A549 (cell line): ENCODE measurements around the gene RARA. TPM values are rescaled to one million over a fixed set of nuclear protein-coding genes. Genes with fewer than 3 reads are reported as not detected.

Experiments used
- BHLHE40 ChIP-seq: IDR thresholded peaks from 2 replicates; pipeline ENCODE4 v1.6.1; 2012; ENCODE audit warnings: low read depth, low read length, inconsistent platforms
- CHD2 ChIP-seq: fragments of 150-350 bp; IDR thresholded peaks from 2 replicates; pipeline ENCODE4 v1.6.1; 2014; ENCODE audit warnings: low read length; ENCODE audit not compliant: partially characterized antibody
- CHD4 ChIP-seq: fragments of 200-600 bp; sonication (generic); IDR thresholded peaks from 2 replicates; pipeline ENCODE4 v1.6.1; 2016; ENCODE audit warnings: antibody characterized with exemption, mild to moderate bottlenecking, borderline replicate concordance
- EHF ChIP-seq: fragments of 250-450 bp; sonication (Bioruptor Pico); IDR thresholded peaks from 2 replicates; pipeline ENCODE4 v1.5.0; 2020; ENCODE audit warnings: mild to moderate bottlenecking
- EHMT2 ChIP-seq: fragments of 200-600 bp; sonication (generic); IDR thresholded peaks from 2 replicates; pipeline ENCODE4 v1.6.1; 2016; ENCODE audit warnings: antibody characterized with exemption, low read depth, mild to moderate bottlenecking, moderate library complexity
- FOXS1 ChIP-seq: fragments of 250-450 bp; sonication (Bioruptor Pico); IDR thresholded peaks from 2 replicates; pipeline ENCODE4 v1.5.0; 2020; ENCODE audit warnings: mild to moderate bottlenecking, moderate library complexity
- HOXB5 ChIP-seq: fragments of 250-450 bp; sonication (Bioruptor Pico); IDR thresholded peaks from 2 replicates; pipeline ENCODE4 v1.5.0; 2020; ENCODE audit warnings: mild to moderate bottlenecking, moderate library complexity
- JUN ChIP-seq, 2 experiments: fragments of >200 bp; sonication (Bioruptor Twin); formaldehyde crosslinking; IDR thresholded peaks; 2 replicates in 1 of 2; 3 replicates in 1 of 2; pipeline ENCODE4 v1.6.1; 2016 to 2017
- JUNB ChIP-seq: fragments of >200 bp; sonication (Bioruptor Twin); formaldehyde crosslinking; IDR thresholded peaks from 2 replicates; pipeline ENCODE4 v1.6.1; 2016
- MAFK ChIP-seq: fragments of 450-650 bp; IDR thresholded peaks from 2 replicates; pipeline ENCODE4 v1.6.1; 2014; ENCODE audit not compliant: partially characterized antibody
- MYC ChIP-seq: IDR thresholded peaks from 2 replicates; pipeline ENCODE4 v1.6.1; 2012; ENCODE audit warnings: mild to moderate bottlenecking, inconsistent platforms, low read length, improper control_type of control experiment, borderline replicate concordance
- NR3C1 ChIP-seq: fragments of >200 bp; sonication (Bioruptor Twin); formaldehyde crosslinking; IDR thresholded peaks from 3 replicates; pipeline ENCODE4 v1.6.1; 2017
- RAD21 ChIP-seq, 2 experiments: fragments of >200 bp in 1 of 2; sonication (Bioruptor Twin) in 1 of 2; formaldehyde crosslinking in 1 of 2; IDR thresholded peaks in 1 of 2; conservative IDR thresholded peaks in 1 of 2; 2 replicates in 1 of 2; 3 replicates in 1 of 2; pipeline ENCODE4 v1.6.1; 2012 to 2018; ENCODE audit warnings: inconsistent platforms in 1 of 2
- TFCP2L1 ChIP-seq: fragments of 250-450 bp; sonication (Bioruptor Pico); IDR thresholded peaks from 2 replicates; pipeline ENCODE4 v1.5.0; 2021; ENCODE audit warnings: mild to moderate bottlenecking
- ZNF302 ChIP-seq: fragments of 250-450 bp; sonication (Bioruptor Pico); IDR thresholded peaks from 2 replicates; pipeline ENCODE4 v1.9.0; 2021; ENCODE audit warnings: inconsistent platforms, mild to moderate bottlenecking, moderate library complexity
- ZSCAN20 ChIP-seq: fragments of 250-450 bp; sonication (Bioruptor Pico); IDR thresholded peaks from 2 replicates; pipeline ENCODE4 v1.8.0; 2022; ENCODE audit warnings: mild to moderate bottlenecking, moderate library complexity
- polyA plus RNA-seq, 4 experiments: library from polyadenylated mRNA; depleted of rRNA in 3 of 4; stranded (reverse); fragments of >200 nt; fragmentation: RNase III in 1 of 4; extraction: RNeasy Plus Mini Kit Qiagen cat#74134 plus additional on column Dnase treatment in 1 of 4; gene quantifications; 2 replicates in 3 of 4; 3 replicates in 1 of 4; pipeline ENCODE4 v1.2.3, GENCODE V29; 2011 to 2017
- TF ChIP-seq, protein P1 (sequence below): fragments of 200-600 bp; sonication (generic); IDR thresholded peaks from 2 replicates; pipeline ENCODE4 v1.6.1; 2016; ENCODE audit warnings: antibody characterized with exemption, mild to moderate bottlenecking, moderate library complexity
- TF ChIP-seq, protein P2 (sequence below): fragments of 250-450 bp; sonication (Bioruptor Pico); IDR thresholded peaks from 2 replicates; pipeline ENCODE4 v1.5.0; 2021; ENCODE audit warnings: mild to moderate bottlenecking, moderate library complexity, borderline replicate concordance
- TF ChIP-seq, protein P3 (sequence below): IDR thresholded peaks from 2 replicates; pipeline ENCODE4 v1.6.1; 2012
- TF ChIP-seq, protein P4 (sequence below): IDR thresholded peaks from 2 replicates; pipeline ENCODE4 v1.6.1; 2012; ENCODE audit warnings: low read depth, borderline replicate concordance
- TF ChIP-seq, protein P5 (sequence below): fragments of >200 bp; sonication (Bioruptor Twin); formaldehyde crosslinking; IDR thresholded peaks from 3 replicates; pipeline ENCODE4 v1.6.1; 2016

The RARA gene
- polyA plus RNA-seq, 2 of the 4 experiments (the other 2 are of a cell fraction) = 8.6 to 17.2 TPM

DNA sequence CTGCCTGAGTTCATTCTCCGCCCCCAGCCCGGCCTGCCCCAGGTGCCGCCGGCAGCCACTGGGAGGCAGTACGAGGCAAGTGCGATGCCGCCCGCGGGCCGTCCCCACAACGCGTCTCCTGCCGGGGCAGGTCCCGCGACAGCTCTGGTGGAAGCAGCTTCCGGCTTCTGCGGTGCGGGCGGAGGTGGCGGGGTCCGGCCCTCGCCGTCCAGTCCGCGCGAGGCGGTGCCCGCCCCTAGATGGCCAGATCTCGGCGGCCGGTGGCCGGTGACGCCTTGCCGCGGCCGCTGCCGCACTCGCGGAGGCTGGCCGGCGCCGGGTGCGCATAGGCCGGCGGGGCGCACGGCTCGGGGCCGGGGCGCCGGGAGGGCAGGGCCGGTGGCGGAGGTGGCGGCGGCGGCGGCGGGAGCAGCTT lies 53.7 kb downstream of the RARA start (continued):
- TF ChIP-seq, protein P1, sequence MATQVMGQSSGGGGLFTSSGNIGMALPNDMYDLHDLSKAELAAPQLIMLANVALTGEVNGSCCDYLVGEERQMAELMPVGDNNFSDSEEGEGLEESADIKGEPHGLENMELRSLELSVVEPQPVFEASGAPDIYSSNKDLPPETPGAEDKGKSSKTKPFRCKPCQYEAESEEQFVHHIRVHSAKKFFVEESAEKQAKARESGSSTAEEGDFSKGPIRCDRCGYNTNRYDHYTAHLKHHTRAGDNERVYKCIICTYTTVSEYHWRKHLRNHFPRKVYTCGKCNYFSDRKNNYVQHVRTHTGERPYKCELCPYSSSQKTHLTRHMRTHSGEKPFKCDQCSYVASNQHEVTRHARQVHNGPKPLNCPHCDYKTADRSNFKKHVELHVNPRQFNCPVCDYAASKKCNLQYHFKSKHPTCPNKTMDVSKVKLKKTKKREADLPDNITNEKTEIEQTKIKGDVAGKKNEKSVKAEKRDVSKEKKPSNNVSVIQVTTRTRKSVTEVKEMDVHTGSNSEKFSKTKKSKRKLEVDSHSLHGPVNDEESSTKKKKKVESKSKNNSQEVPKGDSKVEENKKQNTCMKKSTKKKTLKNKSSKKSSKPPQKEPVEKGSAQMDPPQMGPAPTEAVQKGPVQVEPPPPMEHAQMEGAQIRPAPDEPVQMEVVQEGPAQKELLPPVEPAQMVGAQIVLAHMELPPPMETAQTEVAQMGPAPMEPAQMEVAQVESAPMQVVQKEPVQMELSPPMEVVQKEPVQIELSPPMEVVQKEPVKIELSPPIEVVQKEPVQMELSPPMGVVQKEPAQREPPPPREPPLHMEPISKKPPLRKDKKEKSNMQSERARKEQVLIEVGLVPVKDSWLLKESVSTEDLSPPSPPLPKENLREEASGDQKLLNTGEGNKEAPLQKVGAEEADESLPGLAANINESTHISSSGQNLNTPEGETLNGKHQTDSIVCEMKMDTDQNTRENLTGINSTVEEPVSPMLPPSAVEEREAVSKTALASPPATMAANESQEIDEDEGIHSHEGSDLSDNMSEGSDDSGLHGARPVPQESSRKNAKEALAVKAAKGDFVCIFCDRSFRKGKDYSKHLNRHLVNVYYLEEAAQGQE = peak; percentile 61
- no peak for TF ChIP-seq MAFK
- TF ChIP-seq BHLHE40 = no peak
- TF ChIP-seq TFCP2L1 = no peak
- TF ChIP-seq, protein P2, sequence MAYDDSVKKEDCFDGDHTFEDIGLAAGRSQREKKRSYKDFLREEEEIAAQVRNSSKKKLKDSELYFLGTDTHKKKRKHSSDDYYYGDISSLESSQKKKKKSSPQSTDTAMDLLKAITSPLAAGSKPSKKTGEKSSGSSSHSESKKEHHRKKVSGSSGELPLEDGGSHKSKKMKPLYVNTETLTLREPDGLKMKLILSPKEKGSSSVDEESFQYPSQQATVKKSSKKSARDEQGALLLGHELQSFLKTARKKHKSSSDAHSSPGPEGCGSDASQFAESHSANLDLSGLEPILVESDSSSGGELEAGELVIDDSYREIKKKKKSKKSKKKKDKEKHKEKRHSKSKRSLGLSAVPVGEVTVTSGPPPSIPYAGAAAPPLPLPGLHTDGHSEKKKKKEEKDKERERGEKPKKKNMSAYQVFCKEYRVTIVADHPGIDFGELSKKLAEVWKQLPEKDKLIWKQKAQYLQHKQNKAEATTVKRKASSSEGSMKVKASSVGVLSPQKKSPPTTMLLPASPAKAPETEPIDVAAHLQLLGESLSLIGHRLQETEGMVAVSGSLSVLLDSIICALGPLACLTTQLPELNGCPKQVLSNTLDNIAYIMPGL (CRISPR knock-in tag) = no peak; the same call in 1 of the 2 replicates
- no peak for TF ChIP-seq JUNB
- TF ChIP-seq, protein P3, sequence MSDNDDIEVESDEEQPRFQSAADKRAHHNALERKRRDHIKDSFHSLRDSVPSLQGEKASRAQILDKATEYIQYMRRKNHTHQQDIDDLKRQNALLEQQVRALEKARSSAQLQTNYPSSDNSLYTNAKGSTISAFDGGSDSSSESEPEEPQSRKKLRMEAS = peak; percentile 93
- peak; percentile 73 to 85 for TF ChIP-seq RAD21 (conservative IDR thresholded peaks at IDR 0.05 in 1 of 2, IDR thresholded peaks at IDR 0.05 in 1 of 2)
- 0 out of 2 replicates have a peak, but pooled peaks have one; percentile 54 for TF ChIP-seq FOXS1 (CRISPR knock-in tag)
- no peak for TF ChIP-seq EHMT2
- TF ChIP-seq, protein P4, sequence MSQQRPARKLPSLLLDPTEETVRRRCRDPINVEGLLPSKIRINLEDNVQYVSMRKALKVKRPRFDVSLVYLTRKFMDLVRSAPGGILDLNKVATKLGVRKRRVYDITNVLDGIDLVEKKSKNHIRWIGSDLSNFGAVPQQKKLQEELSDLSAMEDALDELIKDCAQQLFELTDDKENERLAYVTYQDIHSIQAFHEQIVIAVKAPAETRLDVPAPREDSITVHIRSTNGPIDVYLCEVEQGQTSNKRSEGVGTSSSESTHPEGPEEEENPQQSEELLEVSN = peak; percentile 91
- peak; percentile 39; the same call in 1 of the 2 replicates for TF ChIP-seq MYC
- TF ChIP-seq HOXB5 = no peak
- TF ChIP-seq CHD2 = peak; percentile 80
- TF ChIP-seq ZSCAN20 (CRISPR knock-in tag) = no peak
- 0 out of 2 replicates have a peak, but pooled peaks have one; percentile 51 for TF ChIP-seq EHF
- TF ChIP-seq JUN (IDR thresholded peaks at IDR 0.05) = peak; percentile 54 to 89; a peak in 4 of 5 replicates
- TF ChIP-seq, protein P5, sequence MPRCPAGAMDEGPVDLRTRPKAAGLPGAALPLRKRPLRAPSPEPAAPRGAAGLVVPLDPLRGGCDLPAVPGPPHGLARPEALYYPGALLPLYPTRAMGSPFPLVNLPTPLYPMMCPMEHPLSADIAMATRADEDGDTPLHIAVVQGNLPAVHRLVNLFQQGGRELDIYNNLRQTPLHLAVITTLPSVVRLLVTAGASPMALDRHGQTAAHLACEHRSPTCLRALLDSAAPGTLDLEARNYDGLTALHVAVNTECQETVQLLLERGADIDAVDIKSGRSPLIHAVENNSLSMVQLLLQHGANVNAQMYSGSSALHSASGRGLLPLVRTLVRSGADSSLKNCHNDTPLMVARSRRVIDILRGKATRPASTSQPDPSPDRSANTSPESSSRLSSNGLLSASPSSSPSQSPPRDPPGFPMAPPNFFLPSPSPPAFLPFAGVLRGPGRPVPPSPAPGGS = peak; percentile 69; the same call in 1 of the 3 replicates
- no peak for TF ChIP-seq CHD4
- no peak for TF ChIP-seq NR3C1
- no peak for TF ChIP-seq ZNF302
- TF ChIP-seq, all 56 proteins: peak for 14
